HG03354 (cell line): ENCODE data around the gene RASIP1.
"Not testable (repeated sequence)": the region's sequence is repeated elsewhere in the genome, so short reads cannot be mapped to it uniquely, and the experiment has no call there.

Experiments
- ATAC-seq: cut with Tn5 transposase; IDR thresholded peaks from one replicate; pipeline ENCODE4 v1.9.1; 2021; ENCODE audit warnings: mild to moderate bottlenecking; ENCODE audit not compliant: unreplicated experiment, poor library complexity, severe bottlenecking

RASIP1 gene

DNA sequence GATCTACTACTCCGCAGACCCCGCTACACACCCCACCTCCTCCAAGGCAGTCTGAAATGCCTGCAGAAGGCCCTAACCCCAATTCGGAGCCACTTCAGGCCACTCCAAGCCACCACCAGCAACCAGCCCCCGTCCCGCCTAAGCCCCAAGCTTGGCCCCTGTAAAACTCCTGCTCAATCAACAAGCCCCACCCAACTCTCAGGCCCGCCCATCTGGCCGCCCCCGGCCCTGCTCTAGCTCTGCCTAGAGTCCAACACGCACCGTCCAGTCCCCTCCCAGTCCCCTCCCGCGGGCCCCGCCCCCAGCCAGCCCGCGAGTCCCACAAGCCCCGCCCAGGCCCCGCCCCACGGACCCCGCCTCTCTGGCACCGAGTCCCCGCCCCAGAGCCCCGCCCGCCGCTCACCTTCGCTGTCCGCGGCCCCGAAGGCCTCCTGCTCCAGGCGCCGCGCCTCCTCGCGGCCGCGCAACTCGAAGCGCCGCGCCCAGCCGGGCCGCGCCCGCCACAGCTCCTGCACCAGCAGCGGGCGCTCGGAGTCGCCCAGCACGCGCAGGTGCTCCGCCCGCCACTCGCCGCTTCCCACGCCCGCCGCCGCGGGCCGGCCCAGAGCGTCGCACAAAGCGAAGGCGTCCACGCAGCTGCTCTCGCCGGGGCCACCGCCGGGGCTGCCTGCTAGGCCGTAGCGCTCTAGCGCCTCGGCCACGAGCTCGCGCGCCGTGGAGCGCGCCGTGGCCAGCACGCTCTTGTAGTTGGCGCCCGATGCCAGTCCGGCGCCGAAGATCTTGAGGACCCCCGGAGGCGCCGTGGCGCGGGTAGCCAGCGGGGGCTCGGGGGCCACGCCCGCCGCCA is 1.6 kb downstream of the RASIP1 start:
- peak; percentile 81 for ATAC-seq

DNA sequence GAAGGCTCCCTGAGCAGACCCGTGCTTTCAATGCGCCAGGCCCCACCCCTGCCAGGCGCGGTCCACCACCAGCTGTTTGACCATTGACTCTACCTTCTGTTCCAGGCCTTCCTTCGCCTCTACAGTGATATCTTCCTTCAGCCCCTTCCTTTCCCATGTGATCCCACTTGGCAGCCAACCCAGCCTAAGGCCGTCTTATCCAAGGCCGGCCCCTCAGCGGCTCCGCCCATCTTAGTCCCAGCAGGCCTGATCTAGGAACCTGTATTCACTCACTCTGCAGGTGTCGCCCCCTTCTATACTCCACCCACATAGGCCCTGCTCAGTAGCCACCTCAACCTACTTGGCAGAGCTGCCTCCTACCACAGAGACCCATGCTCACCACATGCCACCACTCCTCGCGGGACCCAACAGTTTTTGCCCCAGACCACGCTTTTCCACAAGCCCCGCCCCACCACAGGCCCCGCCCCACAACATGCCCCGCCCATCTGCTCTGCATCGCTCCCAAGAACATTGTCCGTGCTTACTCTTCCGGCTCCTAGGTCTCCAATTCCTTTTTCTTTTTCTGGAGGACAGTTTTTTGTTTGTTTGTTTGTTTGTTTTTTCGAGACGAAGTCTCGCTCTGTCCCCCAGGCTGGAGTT is 2.9 kb downstream of the RASIP1 start:
- ATAC-seq = no peak

DNA sequence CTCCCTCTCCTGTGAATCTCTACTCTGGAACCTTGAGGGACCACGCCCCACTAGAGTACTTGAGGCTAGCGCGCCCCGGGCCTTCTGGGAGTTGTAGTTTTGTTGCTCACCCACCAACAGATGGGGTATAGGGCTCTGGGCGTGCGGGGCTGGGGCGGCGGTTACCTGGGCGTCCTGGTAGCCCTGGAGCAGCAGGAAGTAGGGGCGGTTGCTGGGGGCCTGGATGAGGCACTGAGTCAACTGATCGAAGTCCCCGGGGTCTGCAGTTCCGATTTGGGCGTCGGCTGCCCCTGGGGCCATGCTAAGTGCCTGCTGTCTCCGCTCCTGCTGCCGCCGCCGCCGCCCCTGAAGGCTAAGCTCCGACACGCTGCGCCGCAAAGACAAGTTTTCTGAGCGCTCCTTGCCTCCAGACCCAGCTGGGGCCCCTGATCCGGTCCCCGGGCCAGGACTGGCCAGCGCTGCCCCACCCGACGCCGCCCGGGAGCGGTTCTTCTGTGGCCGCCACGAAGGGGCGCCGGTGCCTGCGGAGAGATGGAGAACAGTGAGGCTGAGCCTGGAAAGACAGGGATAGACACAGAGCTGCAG is 5.3 kb downstream of the RASIP1 start:
- no peak for ATAC-seq

DNA sequence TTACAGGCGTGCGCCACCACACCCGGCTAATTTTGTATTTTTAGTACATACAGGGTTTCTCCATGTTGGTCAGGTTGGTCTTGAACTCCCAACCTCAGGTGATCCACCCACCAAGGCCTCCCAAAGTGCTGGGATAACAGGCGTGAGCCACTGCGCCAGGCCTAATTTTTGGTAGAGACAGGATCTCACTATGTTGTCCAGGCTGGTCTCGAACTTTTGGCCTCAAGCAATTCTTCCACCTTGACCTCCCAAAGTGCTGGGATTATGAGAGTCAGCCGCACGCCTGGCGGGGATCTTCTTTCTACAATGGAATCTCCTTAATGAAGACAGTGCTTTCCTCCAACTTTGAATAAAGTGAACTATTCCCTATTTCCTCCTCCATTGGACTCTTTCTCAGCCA is 5.8 kb downstream of the RASIP1 start:
- no peak for ATAC-seq

DNA sequence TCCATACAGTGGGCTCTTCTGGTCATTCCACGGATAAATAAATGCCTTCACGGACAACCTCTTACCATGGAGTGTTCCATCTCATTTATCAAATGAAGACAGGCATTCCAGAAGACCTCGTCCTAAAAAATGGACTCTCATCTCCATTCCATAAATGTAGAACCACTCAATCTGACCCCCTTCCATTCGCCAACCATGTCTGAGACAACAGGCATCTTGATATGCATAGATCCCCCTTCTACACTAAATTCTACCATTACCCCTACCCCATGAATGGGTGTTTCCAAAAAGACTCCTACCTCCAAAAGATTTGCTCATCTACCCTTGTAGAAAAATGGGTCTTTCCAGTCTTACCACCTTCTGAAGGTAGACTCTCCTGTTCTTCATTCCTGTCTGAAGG is 9.0 kb downstream of the RASIP1 start:
- ATAC-seq = no peak

DNA sequence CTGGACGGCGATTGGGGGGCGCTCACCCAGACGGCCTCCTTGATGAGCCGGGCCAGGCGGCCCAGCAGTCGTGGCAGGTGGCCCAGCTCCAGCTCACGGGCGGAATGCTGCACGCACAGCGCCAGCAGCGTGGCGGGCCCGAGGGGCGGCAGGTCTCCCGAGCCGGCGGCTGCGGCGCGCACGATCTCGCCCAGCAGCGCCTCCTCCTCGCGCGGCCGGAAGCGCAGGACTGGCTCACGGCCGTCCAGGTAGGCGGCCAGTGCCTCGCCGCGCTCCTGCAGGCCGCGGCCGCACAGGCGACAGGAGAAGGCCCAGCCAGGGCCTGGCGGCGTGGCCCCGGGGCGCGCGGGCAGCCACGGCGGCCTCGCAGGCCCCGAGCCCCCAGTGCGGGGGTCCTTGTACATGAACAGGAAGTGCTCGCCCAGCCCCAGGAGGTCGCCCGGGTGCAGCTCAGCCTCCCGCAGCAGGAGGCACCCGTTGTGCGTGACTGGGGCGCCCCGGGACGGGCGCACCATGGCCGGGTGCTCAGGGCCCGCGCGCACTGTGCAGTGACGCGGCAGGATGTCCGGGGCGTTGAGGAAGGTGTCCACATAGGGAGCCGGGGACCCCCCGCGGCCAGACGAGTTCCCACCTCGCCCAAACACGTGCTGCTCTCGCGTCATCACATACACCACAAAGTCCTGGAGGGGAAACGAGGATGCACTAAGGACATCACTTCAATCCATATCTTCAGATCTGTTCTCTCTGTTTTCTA is 11.3 kb downstream of the RASIP1 start:
- no peak for ATAC-seq

DNA sequence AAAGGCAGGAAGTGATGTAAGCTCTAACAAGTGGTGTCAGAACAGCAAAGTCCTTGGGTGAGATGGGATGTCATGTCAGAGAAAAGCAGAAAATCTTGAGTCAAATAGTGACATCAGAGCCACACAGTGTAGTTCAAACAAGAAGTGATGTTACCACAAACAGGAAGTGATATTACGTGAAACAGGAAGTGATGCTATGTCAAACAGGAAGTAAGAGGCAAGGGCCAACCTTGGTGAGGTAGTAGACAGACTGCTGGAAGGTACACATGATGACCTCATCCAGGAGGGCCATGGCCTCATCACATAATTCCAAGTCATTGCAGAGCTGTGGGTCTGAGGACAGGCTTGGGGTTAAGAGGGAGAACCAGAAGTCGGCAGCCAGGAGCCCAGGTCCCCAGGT is 13.9 kb downstream of the RASIP1 start:
- no peak for ATAC-seq

DNA sequence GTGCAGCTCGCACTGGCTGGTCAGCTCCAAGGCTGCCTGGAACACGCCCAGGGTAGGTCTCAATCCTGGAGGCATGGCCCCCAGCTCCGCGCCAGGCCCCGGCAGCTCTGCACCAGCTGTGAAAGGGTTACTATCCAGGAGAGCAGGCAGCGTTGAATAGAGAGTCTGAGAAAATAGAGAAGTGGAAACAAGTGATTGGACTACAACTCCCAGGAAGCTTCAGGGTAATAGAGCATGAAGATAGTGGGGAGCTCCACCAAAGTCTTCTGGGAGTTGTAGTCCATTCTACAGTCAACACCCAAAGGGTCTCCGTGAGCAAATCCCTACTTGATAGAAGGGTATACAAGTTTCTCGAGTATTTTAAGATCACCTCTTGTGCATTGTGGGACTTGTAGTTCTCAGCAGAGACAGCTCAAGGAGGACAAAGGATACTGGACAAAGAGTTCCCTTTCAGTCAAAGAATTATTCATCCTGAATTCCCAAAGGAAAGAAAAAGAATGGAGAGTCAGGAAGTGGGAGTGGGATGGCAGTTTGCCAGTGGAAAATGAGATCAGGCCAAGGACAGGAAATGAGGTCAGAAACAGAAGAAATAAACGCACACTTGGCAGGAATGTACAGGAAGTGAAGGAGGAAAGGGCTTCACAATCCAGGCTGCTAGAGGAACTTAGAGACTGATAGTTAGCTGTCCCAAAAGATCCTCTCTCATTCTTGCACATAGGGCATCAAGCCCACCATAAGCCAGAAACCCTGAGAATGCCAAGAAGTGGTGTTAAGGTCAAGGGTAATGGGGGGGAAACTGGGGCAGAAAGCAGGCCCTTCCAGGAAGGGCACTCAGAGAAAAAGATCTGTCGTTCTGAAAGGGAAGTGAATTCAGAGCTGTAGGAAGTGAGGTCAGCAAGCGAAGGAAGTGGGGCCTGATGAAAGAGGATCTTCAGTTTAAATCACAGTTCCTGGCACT is 15.3 kb downstream of the RASIP1 start:
- ATAC-seq = no peak

DNA sequence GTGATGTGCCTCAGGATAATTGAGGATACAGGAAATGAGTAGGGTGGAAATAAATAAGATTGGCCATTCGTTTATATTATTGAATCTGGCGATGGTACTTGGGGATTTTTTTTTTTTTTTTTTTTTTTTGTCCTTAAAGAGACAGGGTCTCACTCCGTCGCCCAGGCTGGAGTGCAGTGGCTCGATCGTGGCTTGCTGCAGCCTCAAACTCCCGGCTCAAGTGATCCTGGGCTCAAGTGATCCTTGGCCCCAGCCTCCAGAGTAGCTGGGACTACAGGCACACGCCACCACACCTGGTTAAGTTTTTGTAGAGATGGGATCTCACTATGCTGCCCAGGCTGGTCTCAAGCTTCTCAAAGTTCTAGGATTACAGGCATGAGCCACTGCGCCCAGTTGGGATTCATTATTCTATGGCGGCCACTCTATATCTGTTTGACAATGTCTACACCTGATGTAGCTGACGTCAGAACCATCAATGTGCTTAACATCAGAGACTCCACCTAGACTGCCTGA is 18.2 kb downstream of the RASIP1 start:
- ATAC-seq = no peak

DNA sequence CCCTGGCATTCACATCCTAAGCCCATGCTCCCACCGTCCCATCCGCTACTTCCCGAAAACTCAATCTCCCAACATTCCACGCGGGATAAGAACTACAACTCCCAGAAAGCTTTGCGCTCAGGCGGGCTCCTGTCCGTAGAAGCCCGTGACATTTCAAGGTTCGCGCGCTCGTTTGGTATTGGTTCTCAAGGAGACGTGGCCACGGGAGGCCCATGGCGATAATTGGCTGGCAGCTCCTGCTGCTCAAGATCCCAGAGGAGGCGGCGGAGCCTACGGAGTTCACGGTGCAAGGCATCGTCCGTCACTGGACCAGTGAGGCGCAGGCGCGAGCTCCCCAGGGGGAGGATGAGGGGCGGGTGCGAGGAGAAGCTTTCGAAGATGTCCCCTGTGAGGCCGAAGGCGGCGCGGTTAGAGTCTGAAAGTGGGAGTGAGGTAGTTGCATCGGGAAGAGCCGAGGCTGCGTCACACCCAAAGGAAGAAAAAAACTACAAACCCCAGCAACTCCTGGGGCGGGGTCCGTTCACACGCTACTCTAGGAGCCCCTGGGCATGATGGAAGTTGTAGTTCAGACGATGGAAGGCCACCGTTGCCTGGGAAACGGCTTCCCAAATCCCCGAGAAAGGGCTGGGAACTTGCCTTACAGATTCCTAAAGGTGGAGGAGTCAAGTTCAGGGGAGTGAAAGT is 19.7 kb downstream of the RASIP1 start:
- peak; percentile 68 for ATAC-seq

DNA sequence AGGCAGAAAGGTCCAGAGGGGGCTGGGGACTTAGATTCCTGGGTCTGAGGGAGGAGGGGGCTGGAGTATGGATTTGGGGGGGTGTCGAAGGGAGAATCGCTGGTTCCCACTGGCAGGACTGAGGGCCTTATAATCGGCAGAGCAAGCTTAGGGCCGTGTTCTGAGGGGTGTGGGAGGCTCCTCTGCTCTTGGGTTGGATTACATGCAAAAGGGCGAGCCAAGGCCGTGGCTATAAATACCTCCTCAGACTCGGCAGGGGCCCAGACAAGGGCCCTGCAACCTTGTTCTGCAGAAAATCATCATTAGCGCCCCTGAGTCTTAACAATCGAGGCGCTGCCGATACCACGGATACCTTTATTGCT is 20.2 kb downstream of the RASIP1 start:
- no peak for ATAC-seq

DNA sequence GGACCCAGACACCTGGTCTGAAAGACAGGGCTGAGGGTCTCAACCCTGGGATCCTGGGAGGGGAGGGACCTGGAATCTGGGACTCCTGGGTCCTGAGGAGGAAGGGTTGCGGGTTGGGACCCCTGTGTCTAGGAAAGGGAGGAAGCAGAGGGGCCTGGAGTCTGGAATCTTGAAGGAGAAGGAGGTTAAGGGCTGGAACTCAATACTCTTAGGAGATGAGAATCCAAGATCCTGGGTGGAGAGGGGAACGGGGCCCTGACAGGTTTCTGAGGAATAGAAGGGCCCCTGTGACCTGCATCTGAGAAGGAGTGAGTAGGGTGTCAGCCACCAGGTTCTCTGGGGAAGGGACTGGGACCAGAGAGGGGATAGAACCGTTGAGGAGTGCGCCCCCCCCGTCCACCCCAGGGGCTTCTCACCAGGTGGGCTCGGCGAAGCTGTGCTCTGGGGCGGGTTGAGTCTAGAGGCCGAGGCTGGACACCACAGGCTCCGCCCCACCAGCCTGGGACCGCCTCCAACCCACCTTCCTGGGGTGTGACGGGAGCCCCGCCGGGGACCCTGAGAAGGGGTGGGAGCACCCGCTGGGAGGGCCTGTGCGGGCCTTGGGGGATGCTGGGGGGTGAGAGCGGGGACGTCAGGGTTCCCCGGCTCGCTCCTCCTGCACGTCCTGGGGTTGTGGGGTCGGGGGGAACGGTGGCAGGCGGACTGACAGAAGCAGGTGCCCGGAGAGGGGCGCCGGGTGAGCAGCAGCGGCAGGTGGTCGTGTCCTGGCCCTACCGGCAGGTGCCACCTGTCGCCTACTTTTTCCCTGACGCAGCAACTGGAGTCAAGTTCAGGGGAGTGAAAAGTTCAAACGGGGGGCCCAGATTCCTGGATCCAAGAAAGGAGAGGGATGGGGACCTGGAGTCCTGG is 20.9 kb downstream of the RASIP1 start, which contains the start of gene MAMSTR:
TSS of gene MAMSTR (minus strand) at position 463 of the 909 bp plus-strand sequence. CDS start 694 bp downstream, outside the sequence.
- ATAC-seq = no peak

DNA sequence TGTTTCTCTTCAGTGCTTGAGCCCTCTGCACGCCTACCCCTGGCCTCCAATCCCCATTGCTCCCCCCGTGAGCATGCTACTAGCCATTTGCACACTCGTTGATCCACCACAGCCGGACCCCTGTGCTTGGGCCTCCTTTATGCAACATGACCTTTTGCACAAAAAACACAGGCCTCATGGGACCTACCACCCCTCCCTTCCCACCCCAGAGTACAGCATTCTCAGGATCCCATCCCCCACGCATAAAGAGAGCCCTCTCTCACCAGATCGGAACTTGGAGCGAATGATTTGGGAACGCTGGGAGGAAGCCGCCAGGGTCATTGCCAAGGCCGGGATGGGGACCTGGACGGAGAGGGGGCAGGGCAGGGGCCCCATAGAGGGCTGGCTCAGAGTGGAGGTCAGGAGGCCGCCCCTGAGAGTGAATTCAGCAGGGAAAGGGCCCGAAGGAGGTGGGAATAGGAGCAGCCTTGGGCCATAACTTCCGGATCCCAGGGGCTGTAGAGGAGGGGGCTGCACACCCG is 21.6 kb downstream of the RASIP1 start:
- no peak for ATAC-seq

DNA sequence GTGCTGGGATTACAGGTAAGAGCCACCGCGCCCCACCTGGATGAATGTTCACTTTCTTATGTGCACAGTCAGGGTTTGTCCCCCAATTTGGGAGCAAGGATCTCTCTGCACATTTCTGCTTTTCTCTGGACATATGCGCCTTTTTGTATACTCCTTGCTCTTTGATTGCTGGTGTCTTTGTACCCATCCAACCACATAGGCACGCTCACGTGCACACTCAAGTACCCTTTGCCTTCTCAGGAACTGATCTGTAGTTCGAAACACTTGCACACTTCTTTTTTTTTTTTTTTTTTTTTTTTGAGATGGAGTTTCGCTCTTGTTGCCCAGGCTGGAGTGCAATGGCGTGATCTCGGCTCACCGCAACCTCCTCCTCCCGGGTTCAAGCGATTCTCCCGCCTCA is 22.3 kb downstream of the RASIP1 start:
- ATAC-seq = not testable (repeated sequence)

DNA sequence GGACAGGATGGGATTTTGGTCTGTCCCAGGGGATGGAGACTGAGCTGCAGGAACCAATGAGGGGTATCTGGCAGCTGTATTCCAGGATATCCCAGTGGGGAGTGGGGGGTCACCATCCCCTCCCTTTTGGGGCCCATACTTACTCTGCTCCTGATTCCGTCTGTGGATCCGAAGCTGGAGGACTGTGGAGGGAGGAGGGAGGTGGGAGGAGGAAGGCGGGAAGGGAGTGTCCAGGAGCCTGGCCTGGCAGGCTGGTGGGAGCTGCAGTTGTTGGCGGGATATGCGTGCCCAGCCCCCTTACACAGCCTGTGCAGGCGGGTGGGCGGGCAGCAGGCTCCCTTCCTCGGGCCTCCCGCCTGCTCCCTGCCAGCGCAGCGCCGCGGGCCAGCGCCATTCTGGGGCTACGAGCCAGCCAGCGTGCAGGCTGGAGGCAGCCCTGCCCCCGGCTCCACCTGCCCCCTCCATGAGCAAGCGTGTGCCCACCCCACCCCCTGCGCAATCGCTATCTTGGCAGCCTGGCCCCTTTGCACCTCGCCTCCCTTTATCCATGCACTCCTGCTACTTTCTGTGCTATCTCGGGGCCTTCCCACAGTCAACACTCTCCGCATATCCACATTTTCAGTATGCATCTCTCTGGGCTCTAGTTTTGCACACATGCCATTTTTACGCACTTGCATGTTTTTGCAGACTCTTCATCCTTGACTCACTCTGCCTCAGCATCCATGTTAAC is 23.7 kb downstream of the RASIP1 start:
- no peak for ATAC-seq

DNA sequence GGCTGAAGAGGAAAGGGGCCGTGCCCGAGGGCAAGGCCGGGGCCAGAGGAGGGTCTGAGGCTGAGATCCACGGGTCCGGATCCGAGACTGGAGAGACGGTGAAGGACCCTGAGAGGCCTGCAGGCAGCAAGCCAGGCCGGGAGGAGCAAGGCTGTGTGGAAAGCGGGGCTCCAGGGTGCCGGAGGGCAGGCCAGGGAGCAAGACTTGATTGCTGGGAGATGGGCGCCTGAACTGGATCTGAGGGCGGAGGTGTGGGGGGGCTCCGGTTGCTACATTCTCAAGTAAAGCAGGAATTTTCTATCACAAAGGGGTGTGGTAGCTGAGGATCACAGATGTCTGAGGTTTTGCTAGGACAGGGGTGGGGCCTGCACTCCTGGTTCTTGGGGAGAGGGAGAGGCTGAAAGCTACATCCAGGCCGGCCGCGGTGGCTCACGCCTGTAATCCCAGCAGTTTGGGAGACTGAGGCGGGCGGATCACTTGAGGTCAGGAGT is 24.7 kb downstream of the RASIP1 start:
- ATAC-seq = no peak
